Measurements from ENCODE around the gene ZNF888.
"Not testable (repeated sequence)": the region's sequence is repeated elsewhere in the genome, so short reads cannot be mapped to it uniquely, and the experiment has no call there.

- TF ChIP-seq REST (IDR thresholded peaks at IDR 0.05; ENCODE audit: borderline replicate concordance); CTCF (IDR thresholded peaks at IDR 0.05; ENCODE audit: poor library complexity, severe bottlenecking): not testable (repeated sequence)
Observed at GRCh38 chr19:52856540-52857377, 66.5 kb downstream of the ZNF888 start.

Data from neural cell (in vitro differentiated cells).